Suprapubic skin (tissue), 3 donors: ENCODE results near the gene LRMDA.

Experiments
- CTCF ChIP-seq, 2 donors: fragments of 200-600 bp in 1 of 2; fragments of 450-650 bp in 1 of 2; sonication (generic) in 1 of 2; IDR thresholded peaks; one replicate each; pipeline ENCODE4 v1.5.1; 2016 to 2019; ENCODE audit warnings: antibody characterized with exemption in 2 of 2, mild to moderate bottlenecking in 1 of 2, moderate library complexity in 1 of 2
- POLR2AphosphoS5 ChIP-seq, 3 donors: sonication (generic); formaldehyde crosslinking; IDR thresholded peaks; one replicate each; pipeline ENCODE4 v1.6.1; 2017; ENCODE audit warnings: antibody characterized with exemption in 3 of 3

DNA sequence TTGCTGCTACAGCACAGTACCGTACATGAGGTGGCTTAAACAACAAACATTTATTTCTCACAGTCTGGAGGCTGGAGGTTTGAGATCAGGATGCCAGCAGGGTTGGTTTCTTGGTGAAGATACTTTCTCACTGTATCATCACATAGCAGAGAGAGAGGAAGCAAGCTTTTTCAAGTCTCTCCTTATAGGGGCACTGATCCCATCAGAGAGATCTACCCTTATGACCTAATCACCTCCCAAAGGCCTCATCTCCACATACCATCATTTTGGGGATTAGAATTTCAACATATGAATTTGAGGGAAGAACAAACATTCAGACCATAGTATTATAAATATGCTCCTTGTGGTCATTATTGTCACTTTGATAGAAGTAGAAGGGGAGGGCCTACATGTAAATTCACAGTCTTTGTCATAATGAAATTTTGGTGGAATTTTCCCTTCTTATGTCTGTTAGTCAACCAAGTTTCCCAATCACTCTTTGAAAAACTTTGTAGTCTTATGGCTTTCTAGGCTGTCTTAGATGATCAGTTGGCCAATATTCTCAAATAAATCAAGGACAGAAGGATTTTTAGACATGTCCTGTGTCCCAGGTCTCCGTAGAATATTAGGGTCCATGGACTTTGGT lies 606.2 kb downstream of the LRMDA start:
- TF ChIP-seq POLR2AphosphoS5 (IDR thresholded peaks at IDR 0.05) (no peak), CTCF (IDR thresholded peaks at IDR 0.05) (no peak)
